H9 (cell line): Measurements from ENCODE around the gene KRT74. TPM values are rescaled to one million over a fixed set of nuclear protein-coding genes. Genes with fewer than 3 reads are reported as not detected.

Source experiments
- DNase-seq: peaks from one replicate; pipeline ENCODE4 v3.0.0-alpha.2; 2017
- H2AFZ ChIP-seq: one replicate; pipeline ENCODE4 v1.6.1; 2013; ENCODE audit warnings: mild to moderate bottlenecking, low read length, control low read depth, moderate library complexity
- H2AK5ac ChIP-seq: 2 replicates; pipeline ENCODE4 v1.6.1; 2013; ENCODE audit warnings: low read length, control low read depth, mixed read lengths; ENCODE audit not compliant: insufficient read length
- H2BK120ac ChIP-seq: one replicate; pipeline ENCODE4 v1.6.1; 2013; ENCODE audit warnings: low read depth, mild to moderate bottlenecking, low read length, control low read depth, inconsistent platforms; ENCODE audit not compliant: poor library complexity, severe bottlenecking
- H2BK12ac ChIP-seq: 2 replicates; pipeline ENCODE4 v1.6.1; 2013; ENCODE audit warnings: low read length, control low read depth, mixed read lengths, low read depth; ENCODE audit not compliant: insufficient read length
- H2BK15ac ChIP-seq: 2 replicates; pipeline ENCODE4 v1.6.1; 2013; ENCODE audit warnings: low read depth, low read length, control low read depth
- H2BK20ac ChIP-seq: one replicate; pipeline ENCODE4 v1.6.1; 2013; ENCODE audit warnings: low read depth, mild to moderate bottlenecking, low read length, control low read depth, inconsistent platforms; ENCODE audit not compliant: poor library complexity, severe bottlenecking
- H2BK5ac ChIP-seq: 2 replicates; pipeline ENCODE4 v1.6.1; 2013; ENCODE audit warnings: low read length, control low read depth, mixed read lengths; ENCODE audit not compliant: insufficient read length
- H3K14ac ChIP-seq: 2 replicates; pipeline ENCODE4 v1.6.1; 2013; ENCODE audit warnings: low read length, control low read depth; ENCODE audit not compliant: insufficient read depth
- H3K18ac ChIP-seq: 2 replicates; pipeline ENCODE4 v1.6.1; 2013; ENCODE audit warnings: low read depth, mild to moderate bottlenecking, mixed read lengths, low read length, control low read depth; ENCODE audit not compliant: insufficient read length
- H3K23ac ChIP-seq: 2 replicates; pipeline ENCODE4 v1.6.1; 2013; ENCODE audit warnings: low read length, control low read depth, mixed read lengths, low read depth; ENCODE audit not compliant: insufficient read length
- H3K23me2 ChIP-seq: 2 replicates; pipeline ENCODE4 v1.6.1; 2013; ENCODE audit warnings: low read depth, mild to moderate bottlenecking, mixed read lengths, low read length, control low read depth; ENCODE audit not compliant: insufficient read length, poor library complexity, severe bottlenecking
- H3K27ac ChIP-seq: 2 replicates; pipeline ENCODE4 v1.5.1; 2013; ENCODE audit warnings: low read length, control low read depth, mixed read lengths, low read depth; ENCODE audit not compliant: insufficient read length
- H3K27me3 ChIP-seq: 2 replicates; pipeline ENCODE4 v1.6.1; 2013; ENCODE audit warnings: low read length, control low read depth, inconsistent platforms; ENCODE audit not compliant: insufficient read depth
- H3K4ac ChIP-seq: 2 replicates; pipeline ENCODE4 v1.6.1; 2013; ENCODE audit warnings: low read depth, mild to moderate bottlenecking, control low read depth, inconsistent platforms, low read length, moderate library complexity
- H3K4me1 ChIP-seq: 2 replicates; pipeline ENCODE4 v1.6.1; 2013; ENCODE audit warnings: low read length, control low read depth, inconsistent platforms; ENCODE audit not compliant: insufficient read depth
- H3K4me2 ChIP-seq: 2 replicates; pipeline ENCODE4 v1.6.1; 2013; ENCODE audit warnings: low read length, control low read depth, mixed read lengths; ENCODE audit not compliant: insufficient read length, insufficient read depth
- H3K56ac ChIP-seq: 2 replicates; pipeline ENCODE4 v1.6.1; 2013; ENCODE audit warnings: low read depth, mild to moderate bottlenecking, mixed read lengths, low read length, control low read depth; ENCODE audit not compliant: insufficient read length
- H3K79me1 ChIP-seq: 2 replicates; pipeline ENCODE4 v1.6.1; 2013; ENCODE audit warnings: low read depth, mild to moderate bottlenecking, moderate library complexity, low read length, control low read depth, inconsistent platforms; ENCODE audit not compliant: insufficient read depth, poor library complexity, severe bottlenecking
- H3K79me2 ChIP-seq: 2 replicates; pipeline ENCODE4 v1.6.1; 2013; ENCODE audit warnings: low read length, control low read depth, inconsistent platforms; ENCODE audit not compliant: insufficient read depth
- H3K9ac ChIP-seq: 2 replicates; pipeline ENCODE4 v1.6.1; 2013; ENCODE audit warnings: low read length, control low read depth, mixed read lengths; ENCODE audit not compliant: insufficient read length; ENCODE audit errors: extremely low read depth
- H3K9me3 ChIP-seq: one replicate; pipeline ENCODE4 v1.6.1; 2013; ENCODE audit warnings: low read depth, low read length, inconsistent platforms; ENCODE audit not compliant: control insufficient read depth
- H3T11ph ChIP-seq: one replicate; pipeline ENCODE4 v1.6.1; 2013; ENCODE audit warnings: mild to moderate bottlenecking, low read length, control low read depth, inconsistent platforms
- H4K20me1 ChIP-seq: one replicate; pipeline ENCODE4 v1.6.1; 2013; ENCODE audit not compliant: control insufficient read depth, insufficient read length, insufficient read depth
- H4K5ac ChIP-seq: 2 replicates; pipeline ENCODE4 v1.6.1; 2013; ENCODE audit warnings: low read depth, mild to moderate bottlenecking, mixed read lengths, low read length, control low read depth; ENCODE audit not compliant: insufficient read length
- H4K8ac ChIP-seq: replicated peaks from 2 replicates; pipeline ENCODE4 v1.6.1; 2013; ENCODE audit warnings: low read length, control low read depth, mixed read lengths, low read depth; ENCODE audit not compliant: insufficient read length
- H4K91ac ChIP-seq: 2 replicates; pipeline ENCODE4 v1.6.1; 2013; ENCODE audit warnings: low read depth, mild to moderate bottlenecking, moderate library complexity, mixed read lengths, low read length, control low read depth; ENCODE audit not compliant: insufficient read length
- H3K27ac Mint-ChIP-seq, 3 experiments: 2 replicates in 2 of 3; 3 replicates in 1 of 3; pipeline ENCODE4 v1.8.0; 2020 to 2021; ENCODE audit warnings: mixed read lengths in 3 of 3, mild to moderate bottlenecking in 1 of 3, moderate library complexity in 1 of 3
- H3K27me3 Mint-ChIP-seq: 2 replicates; pipeline ENCODE4 v1.8.0; 2021; ENCODE audit warnings: low read depth, mild to moderate bottlenecking, moderate library complexity, mixed read lengths
- H3K36me3 Mint-ChIP-seq, 3 experiments: 2 replicates in 2 of 3; 3 replicates in 1 of 3; pipeline ENCODE4 v1.8.0; 2020 to 2021; ENCODE audit warnings: low read depth in 3 of 3, mixed read lengths in 3 of 3; ENCODE audit not compliant: insufficient read depth in 1 of 3
- H3K4me1 Mint-ChIP-seq, 2 experiments: 2 replicates each; pipeline ENCODE4 v1.8.0; 2020; ENCODE audit warnings: mixed read lengths in 2 of 2
- H3K4me3 Mint-ChIP-seq, 2 experiments: 2 replicates in 1 of 2; 3 replicates in 1 of 2; pipeline ENCODE4 v1.8.0; 2020 to 2021; ENCODE audit warnings: mild to moderate bottlenecking in 2 of 2, mixed read lengths in 2 of 2, moderate library complexity in 1 of 2
- H3K9me3 Mint-ChIP-seq, 2 experiments: 2 replicates in 1 of 2; 3 replicates in 1 of 2; pipeline ENCODE4 v1.8.0; 2020; ENCODE audit warnings: mild to moderate bottlenecking in 2 of 2, mixed read lengths in 2 of 2, moderate library complexity in 1 of 2
- CTCF ChIP-seq: fragments of 200-600 bp; sonication (generic); conservative IDR thresholded peaks from 3 replicates; pipeline ENCODE4 v1.8.0; 2021; ENCODE audit warnings: antibody characterized with exemption, mild to moderate bottlenecking
- WGBS: extraction: QIAGEN DNeasy Blood & Tissue Kit; methylation state at CpG from one replicate; pipeline ENCODE4 v1.1.7; 2013; ENCODE audit warnings: missing lambda C conversion rate, low lambda C conversion rate, mixed read lengths; ENCODE audit not compliant: insufficient read length; ENCODE audit errors: extremely low coverage; 5-methylcytosine and 5-hydroxymethylcytosine counted together
- total RNA-seq: library from RNA; stranded (reverse); gene quantifications from 2 replicates; pipeline ENCODE4 v1.2.1, GENCODE V29; 2021

KRT74 gene
- total RNA-seq, 1 experiment from 2014 or later, result not detected

- H3K56ac ChIP-seq, result no peak overlapping the region
- no peak overlapping the region for H2BK12ac ChIP-seq
- no peak overlapping the region for H3K4ac ChIP-seq
- no peak overlapping the region for H3K23ac ChIP-seq
- no peak overlapping the region for H2AFZ ChIP-seq
- Mint-ChIP-seq H3K9me3 (no peaks in the 10 kb centered on the region), H3K4me3 (no peak overlapping the region), H3K27me3 (peaks cover 31% of the 10 kb centered on the region), H3K27ac (no peak overlapping the region; a peak in 1 of 7 replicates), H3K4me1 (no peaks in the 10 kb centered on the region), H3K36me3 (no peaks in the 10 kb centered on the region)
- H2BK15ac ChIP-seq, result no peak overlapping the region
- H3K79me2 ChIP-seq, result no peaks in the 10 kb centered on the region
- H3T11ph ChIP-seq, result no peak overlapping the region
- no peak overlapping the region for H3K18ac ChIP-seq
- H4K91ac ChIP-seq, result no peak overlapping the region
- H3K14ac ChIP-seq, result no peak overlapping the region
- no peaks in the 10 kb centered on the region for H3K9me3 ChIP-seq
- no peak overlapping the region for H2BK5ac ChIP-seq
- no peaks in the 10 kb centered on the region for H3K79me1 ChIP-seq
- H4K20me1 ChIP-seq, result no peaks in the 10 kb centered on the region
- no peak for TF ChIP-seq CTCF
- no peaks in the 10 kb centered on the region for H3K4me1 ChIP-seq
- no peak overlapping the region for H2BK120ac ChIP-seq
- no peaks in the 10 kb centered on the region for H3K27me3 ChIP-seq
- no peak overlapping the region for H2AK5ac ChIP-seq
- no peak overlapping the region for H3K27ac ChIP-seq
- no peak overlapping the region for H3K4me2 ChIP-seq
- H4K8ac ChIP-seq, result no peak overlapping the region
- no peak overlapping the region for H2BK20ac ChIP-seq
- no peaks in the 10 kb centered on the region for H3K23me2 ChIP-seq
- H3K9ac ChIP-seq, result no peak overlapping the region
- no peak for DNase-seq
- no CpG with 5 or more reads among the region's 4 CpGs for WGBS
- H4K5ac ChIP-seq, result no peak overlapping the region
These were observed 13.7 kb downstream of the KRT74 start for GRCh38 chr12:52559979-52560378.
